ENCODE results near the gene LTO1. TPM values are rescaled to one million over a fixed set of nuclear protein-coding genes. Genes with fewer than 3 reads are reported as not detected.
A peak's percentile ranks its signal among the peaks of the same experiment; 100 is the strongest.

LTO1 gene
- total and polyA plus RNA-seq, 5 donors from 2014 or later: 15.5 to 37.6 (median 18.0) TPM

DNA sequence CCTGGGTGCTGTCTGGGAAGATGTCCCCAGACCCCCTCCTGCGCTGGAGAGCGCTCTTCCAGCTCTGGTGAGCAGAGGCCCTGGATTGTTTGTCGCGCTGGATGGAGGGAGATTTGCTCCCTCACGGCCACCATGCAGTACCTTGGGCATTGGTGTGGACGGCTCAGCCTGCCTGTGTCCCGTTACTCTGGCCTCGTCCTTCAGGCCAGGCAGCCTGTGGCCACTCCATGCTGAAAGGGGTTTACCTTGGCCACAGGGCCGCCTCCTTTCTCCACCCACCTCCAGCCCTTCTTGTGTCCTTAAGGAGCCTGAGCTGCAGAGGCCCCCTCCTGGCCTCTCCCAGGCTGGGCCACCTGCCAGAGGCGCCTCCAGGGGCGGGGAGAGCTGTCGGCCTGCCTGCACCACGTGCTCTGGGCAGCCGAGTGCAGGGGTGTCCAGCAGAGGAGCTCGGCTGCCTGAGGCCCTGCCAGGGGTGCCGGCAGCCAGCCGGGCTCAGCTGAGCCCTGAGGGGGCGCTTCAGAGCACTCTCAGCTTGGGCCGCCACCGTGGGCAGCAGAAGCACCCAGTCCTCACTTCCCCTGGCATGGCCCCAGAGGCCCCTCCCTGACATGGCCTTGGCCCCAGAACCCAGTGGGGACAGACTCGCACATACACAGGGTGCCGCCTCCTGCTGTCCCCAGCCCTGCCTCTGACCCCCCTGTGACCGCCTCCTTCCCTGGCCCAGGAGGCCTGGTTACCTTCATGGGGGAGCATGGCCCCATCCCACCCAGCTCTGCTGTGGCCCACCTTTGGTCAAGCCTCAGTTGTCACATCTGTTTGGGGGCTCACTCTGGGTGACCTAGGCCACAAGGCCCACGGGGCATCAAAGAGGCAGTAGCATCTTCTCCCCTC is 30.8 kb downstream of the LTO1 start:
- Mint-ChIP-seq H3K9me3 (peaks cover 0 to 2% (median 0%) of the 10 kb centered on the region in 7 donors), H3K4me1 (peaks cover 0 to 21% (median 5%) of the 10 kb centered on the region in 4 donors), H3K36me3 (no peaks in the 10 kb centered on the region), H3K27me3 (peaks cover 29% of the 10 kb centered on the region), H3K4me3 (peak overlapping the region; percentile 52 to 69 (median 66)), H3K27ac (no peak overlapping the region)
- DNase-seq (no peak), ATAC-seq (ENCODE audit: low read depth in 2 of 2) (no peak)
- H3K27me3 ChIP-seq (ENCODE audit: control insufficient read depth, insufficient read depth, low read length): no peaks in the 10 kb centered on the region
- no peaks in the 10 kb centered on the region for H3K36me3 ChIP-seq (ENCODE audit: control insufficient read depth, insufficient read depth, low read length)
- no peaks in the 10 kb centered on the region for H3K9me3 ChIP-seq (ENCODE audit: control insufficient read depth in 2 of 2, low read length in 2 of 2)
- H3K4me3 ChIP-seq (ENCODE audit: low read depth, low read length): no peak overlapping the region
- H3K27ac ChIP-seq (ENCODE audit: insufficient read depth, low read length, poor library complexity, severe bottlenecking): no peak overlapping the region
- H3K4me1 ChIP-seq (ENCODE audit: control insufficient read depth, insufficient read depth, low read length, poor library complexity, severe bottlenecking): peaks cover 21% of the 10 kb centered on the region

DNA sequence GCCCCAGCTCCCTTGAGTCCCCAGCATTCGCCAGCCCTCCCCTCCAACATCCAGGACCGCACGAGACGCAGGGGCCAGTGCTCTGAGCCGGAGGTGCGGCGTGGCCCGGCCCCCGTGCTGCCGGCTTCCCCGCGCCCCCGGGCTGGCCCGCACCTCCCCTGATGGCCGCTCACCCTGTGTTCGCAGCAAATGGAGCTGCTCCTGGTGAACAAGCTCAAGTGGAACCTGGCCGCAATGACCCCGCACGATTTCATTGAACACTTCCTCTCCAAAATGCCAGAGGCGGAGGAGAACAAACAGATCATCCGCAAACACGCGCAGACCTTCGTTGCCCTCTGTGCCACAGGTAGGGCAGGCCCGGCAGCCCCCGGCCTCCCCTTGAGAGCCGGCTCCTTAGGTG is 31.5 kb downstream of the LTO1 start:
- Histone ChIP-seq H3K27ac (ENCODE audit: insufficient read depth, low read length, poor library complexity, severe bottlenecking) (no peak overlapping the region), H3K9me3 (ENCODE audit: control insufficient read depth in 2 of 2, low read length in 2 of 2) (no peaks in the 10 kb centered on the region), H3K36me3 (ENCODE audit: control insufficient read depth, insufficient read depth, low read length) (no peaks in the 10 kb centered on the region), H3K27me3 (ENCODE audit: control insufficient read depth, insufficient read depth, low read length) (no peaks in the 10 kb centered on the region), H3K4me1 (ENCODE audit: control insufficient read depth, insufficient read depth, low read length, poor library complexity, severe bottlenecking) (peaks cover 24% of the 10 kb centered on the region), H3K4me3 (ENCODE audit: low read depth, low read length) (no peak overlapping the region)
- no peak overlapping the region for H3K27ac Mint-ChIP-seq
- peaks cover 33% of the 10 kb centered on the region for H3K27me3 Mint-ChIP-seq
- H3K4me3 Mint-ChIP-seq: peak overlapping the region in 3 of 4 donors; percentile 52 to 66 (median 54)
- ATAC-seq (ENCODE audit: low read depth in 2 of 2) (no peak), DNase-seq (no peak)
- peaks cover 0 to 2% (median 0%) of the 10 kb centered on the region in 7 donors for H3K9me3 Mint-ChIP-seq
- no peaks in the 10 kb centered on the region for H3K36me3 Mint-ChIP-seq
- peaks cover 0 to 22% (median 5%) of the 10 kb centered on the region in 4 donors for H3K4me1 Mint-ChIP-seq

DNA sequence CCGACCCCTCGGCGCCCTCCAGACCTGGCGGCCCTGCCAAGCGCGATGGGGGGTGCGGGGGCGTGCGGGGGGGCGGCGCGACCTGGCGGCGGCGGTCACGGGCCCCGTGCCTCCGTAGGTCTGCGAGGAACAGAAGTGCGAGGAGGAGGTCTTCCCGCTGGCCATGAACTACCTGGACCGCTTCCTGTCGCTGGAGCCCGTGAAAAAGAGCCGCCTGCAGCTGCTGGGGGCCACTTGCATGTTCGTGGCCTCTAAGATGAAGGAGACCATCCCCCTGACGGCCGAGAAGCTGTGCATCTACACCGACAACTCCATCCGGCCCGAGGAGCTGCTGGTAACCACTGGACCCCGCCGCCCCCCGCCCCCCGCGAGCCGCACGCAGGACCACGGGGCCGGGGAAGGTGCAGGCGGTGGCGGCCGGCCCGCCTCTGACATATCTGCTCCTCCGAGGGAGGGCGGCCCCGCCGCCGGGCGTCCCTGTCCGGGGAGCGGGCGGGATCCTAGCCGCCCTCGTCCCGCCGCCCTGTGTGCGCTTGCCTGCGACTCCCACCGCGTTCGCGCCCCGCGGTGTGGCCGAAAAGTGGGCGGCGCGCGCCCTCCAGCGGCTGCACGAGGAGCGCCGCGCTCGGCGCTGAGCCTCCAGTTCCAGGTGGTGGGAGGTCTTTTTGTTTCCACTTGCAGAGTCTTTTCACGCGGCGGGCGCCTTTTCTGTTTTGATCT is 32.1 kb downstream of the LTO1 start:
- H3K36me3 ChIP-seq (ENCODE audit: control insufficient read depth, insufficient read depth, low read length): no peaks in the 10 kb centered on the region
- no peak overlapping the region for H3K27ac Mint-ChIP-seq
- no peak overlapping the region for H3K4me3 ChIP-seq (ENCODE audit: low read depth, low read length)
- ATAC-seq (ENCODE audit: low read depth in 2 of 2): peak; percentile 78
- no peaks in the 10 kb centered on the region for H3K27me3 ChIP-seq (ENCODE audit: control insufficient read depth, insufficient read depth, low read length)
- peaks cover 37% of the 10 kb centered on the region for H3K27me3 Mint-ChIP-seq
- H3K27ac ChIP-seq (ENCODE audit: insufficient read depth, low read length, poor library complexity, severe bottlenecking): no peak overlapping the region
- peak; percentile 52 to 73 (median 73) for DNase-seq
- H3K9me3 ChIP-seq (ENCODE audit: control insufficient read depth in 2 of 2, low read length in 2 of 2): no peaks in the 10 kb centered on the region
- H3K4me1 ChIP-seq (ENCODE audit: control insufficient read depth, insufficient read depth, low read length, poor library complexity, severe bottlenecking): peaks cover 24% of the 10 kb centered on the region
- H3K4me3 Mint-ChIP-seq: peak overlapping the region; percentile 69 to 82 (median 79)
- peaks cover 0 to 25% (median 5%) of the 10 kb centered on the region in 4 donors for H3K4me1 Mint-ChIP-seq
- peaks cover 0 to 2% (median 0%) of the 10 kb centered on the region in 7 donors for H3K9me3 Mint-ChIP-seq
- no peaks in the 10 kb centered on the region for H3K36me3 Mint-ChIP-seq

DNA sequence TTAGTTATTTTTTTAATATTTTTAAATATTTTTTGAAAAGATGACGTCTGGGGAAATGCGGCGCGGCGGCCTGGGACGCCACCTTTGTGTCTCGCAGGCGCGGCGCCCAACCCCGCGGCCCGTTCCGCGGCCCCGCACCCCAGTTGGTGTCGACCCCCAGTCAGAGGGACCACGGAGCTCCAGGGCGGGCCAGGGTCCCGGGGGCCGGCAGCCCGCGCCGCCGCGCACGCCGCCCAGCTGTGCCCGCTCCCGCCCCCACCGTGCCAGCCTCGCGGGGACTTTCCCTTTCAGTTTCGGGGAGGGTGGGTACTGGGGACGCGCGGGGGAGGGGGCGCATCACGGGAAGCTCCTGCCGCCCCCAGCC is 32.6 kb downstream of the LTO1 start:
- no peaks in the 10 kb centered on the region for H3K9me3 ChIP-seq (ENCODE audit: control insufficient read depth in 2 of 2, low read length in 2 of 2)
- H3K4me3 Mint-ChIP-seq: peak overlapping the region in 2 of 4 donors; percentile 53 to 69
- no peaks in the 10 kb centered on the region for H3K36me3 ChIP-seq (ENCODE audit: control insufficient read depth, insufficient read depth, low read length)
- ATAC-seq (ENCODE audit: low read depth in 2 of 2) (peak; percentile 26 to 37), DNase-seq (peak in 2 of 3 donors; percentile 13 to 26)
- H3K36me3 Mint-ChIP-seq: no peaks in the 10 kb centered on the region
- no peaks in the 10 kb centered on the region for H3K27me3 ChIP-seq (ENCODE audit: control insufficient read depth, insufficient read depth, low read length)
- peaks cover 0 to 29% (median 5%) of the 10 kb centered on the region in 4 donors for H3K4me1 Mint-ChIP-seq
- peaks cover 41% of the 10 kb centered on the region for H3K27me3 Mint-ChIP-seq
- no peak overlapping the region for H3K4me3 ChIP-seq (ENCODE audit: low read depth, low read length)
- no peak overlapping the region for H3K27ac Mint-ChIP-seq
- H3K27ac ChIP-seq (ENCODE audit: insufficient read depth, low read length, poor library complexity, severe bottlenecking): no peak overlapping the region
- peaks cover 0 to 2% (median 0%) of the 10 kb centered on the region in 7 donors for H3K9me3 Mint-ChIP-seq
- H3K4me1 ChIP-seq (ENCODE audit: control insufficient read depth, insufficient read depth, low read length, poor library complexity, severe bottlenecking): peaks cover 27% of the 10 kb centered on the region

DNA sequence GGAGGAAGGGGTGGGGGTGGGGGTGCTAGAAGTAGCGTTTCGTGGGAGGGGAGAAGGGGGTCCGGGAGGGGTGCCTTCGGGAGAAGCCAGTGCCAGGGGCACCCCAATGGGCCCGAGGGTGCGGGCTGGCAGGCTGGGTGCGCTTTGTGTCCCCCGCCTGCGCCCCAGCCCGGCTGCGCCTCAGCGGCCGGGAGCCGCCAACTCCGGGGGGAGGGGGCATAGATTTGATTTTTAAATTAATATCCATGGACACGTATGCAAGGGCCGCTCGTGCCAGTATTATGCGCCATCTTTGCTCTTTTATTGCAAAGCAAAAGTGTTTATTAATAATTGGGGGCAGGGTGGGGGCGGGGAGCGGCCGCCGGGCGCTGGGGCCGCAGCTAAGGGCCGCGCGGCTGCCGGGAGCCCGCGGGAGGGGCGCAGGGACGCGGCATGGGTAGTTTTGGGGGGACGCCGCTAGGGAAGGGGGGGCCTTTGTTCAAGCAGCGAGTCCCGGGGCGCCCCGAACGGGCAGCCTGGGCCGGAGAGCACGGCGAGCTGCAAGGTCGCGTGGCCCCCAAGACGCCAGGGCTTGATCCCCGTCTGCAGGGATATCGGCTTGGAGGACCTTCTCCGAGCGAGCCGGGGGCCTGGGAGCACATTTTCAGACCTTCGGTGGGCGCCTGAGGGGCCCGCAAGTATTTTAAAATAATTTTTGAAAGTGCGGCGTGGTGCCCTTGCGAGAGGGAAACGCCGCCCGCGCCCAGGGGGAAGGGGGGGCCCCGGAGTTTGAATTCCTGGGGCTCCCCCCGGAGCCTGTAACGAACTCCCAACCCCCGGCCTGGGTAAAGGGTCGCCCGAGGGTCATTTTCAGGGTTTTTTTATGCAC is 33.2 kb downstream of the LTO1 start:
- H3K27me3 ChIP-seq (ENCODE audit: control insufficient read depth, insufficient read depth, low read length): no peaks in the 10 kb centered on the region
- peaks cover 44% of the 10 kb centered on the region for H3K27me3 Mint-ChIP-seq
- peaks cover 0 to 32% (median 5%) of the 10 kb centered on the region in 4 donors for H3K4me1 Mint-ChIP-seq
- no peak overlapping the region for H3K4me3 ChIP-seq (ENCODE audit: low read depth, low read length)
- H3K4me3 Mint-ChIP-seq: peak overlapping the region in 3 of 4 donors; percentile 68 to 87 (median 80)
- H3K36me3 Mint-ChIP-seq: no peaks in the 10 kb centered on the region
- H3K9me3 ChIP-seq (ENCODE audit: control insufficient read depth in 2 of 2, low read length in 2 of 2): no peaks in the 10 kb centered on the region
- H3K9me3 Mint-ChIP-seq: peaks cover 0 to 2% (median 0%) of the 10 kb centered on the region in 7 donors
- DNase-seq (no peak), ATAC-seq (ENCODE audit: low read depth in 2 of 2) (no peak)
- no peak overlapping the region for H3K27ac ChIP-seq (ENCODE audit: insufficient read depth, low read length, poor library complexity, severe bottlenecking)
- no peaks in the 10 kb centered on the region for H3K36me3 ChIP-seq (ENCODE audit: control insufficient read depth, insufficient read depth, low read length)
- H3K27ac Mint-ChIP-seq: no peak overlapping the region
- H3K4me1 ChIP-seq (ENCODE audit: control insufficient read depth, insufficient read depth, low read length, poor library complexity, severe bottlenecking): peaks cover 33% of the 10 kb centered on the region

DNA sequence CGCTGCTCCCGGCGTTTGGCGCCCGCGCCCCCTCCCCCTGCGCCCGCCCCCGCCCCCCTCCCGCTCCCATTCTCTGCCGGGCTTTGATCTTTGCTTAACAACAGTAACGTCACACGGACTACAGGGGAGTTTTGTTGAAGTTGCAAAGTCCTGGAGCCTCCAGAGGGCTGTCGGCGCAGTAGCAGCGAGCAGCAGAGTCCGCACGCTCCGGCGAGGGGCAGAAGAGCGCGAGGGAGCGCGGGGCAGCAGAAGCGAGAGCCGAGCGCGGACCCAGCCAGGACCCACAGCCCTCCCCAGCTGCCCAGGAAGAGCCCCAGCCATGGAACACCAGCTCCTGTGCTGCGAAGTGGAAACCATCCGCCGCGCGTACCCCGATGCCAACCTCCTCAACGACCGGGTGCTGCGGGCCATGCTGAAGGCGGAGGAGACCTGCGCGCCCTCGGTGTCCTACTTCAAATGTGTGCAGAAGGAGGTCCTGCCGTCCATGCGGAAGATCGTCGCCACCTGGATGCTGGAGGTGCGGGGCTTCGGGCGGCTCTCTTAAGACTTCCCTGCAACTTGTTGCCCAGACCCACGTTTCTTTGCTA is 34.1 kb downstream of the LTO1 start, which contains the start of gene CCND1:
Gene CCND1 (plus strand): TSS at position 162 of the 587 bp plus-strand sequence. CDS start 158 bp downstream, at position 320.
- H3K9me3 ChIP-seq (ENCODE audit: control insufficient read depth in 2 of 2, low read length in 2 of 2): no peaks in the 10 kb centered on the region
- H3K4me3 Mint-ChIP-seq: peak within 1 kb of the TSS; percentile 80 to 91 (median 88)
- H3K27me3 Mint-ChIP-seq: peaks cover 49% of the 10 kb centered on the region
- peaks cover 3% of the 10 kb centered on the region for H3K27me3 ChIP-seq (ENCODE audit: control insufficient read depth, insufficient read depth, low read length)
- peak; percentile 25 to 28 for ATAC-seq (ENCODE audit: low read depth in 2 of 2)
- peaks cover 33% of the 10 kb centered on the region for H3K4me1 ChIP-seq (ENCODE audit: control insufficient read depth, insufficient read depth, low read length, poor library complexity, severe bottlenecking)
- peak in 1 of 3 donors; percentile 30 for DNase-seq
- H3K9me3 Mint-ChIP-seq: peaks cover 0 to 2% (median 0%) of the 10 kb centered on the region in 7 donors
- no peak within 1 kb of the TSS for H3K27ac ChIP-seq (ENCODE audit: insufficient read depth, low read length, poor library complexity, severe bottlenecking)
- H3K36me3 ChIP-seq (ENCODE audit: control insufficient read depth, insufficient read depth, low read length): no peaks in the 10 kb centered on the region
- no peak within 1 kb of the TSS for H3K4me3 ChIP-seq (ENCODE audit: low read depth, low read length)
- H3K36me3 Mint-ChIP-seq: no peaks in the 10 kb centered on the region
- no peak within 1 kb of the TSS for H3K27ac Mint-ChIP-seq
- peaks cover 0 to 37% (median 5%) of the 10 kb centered on the region in 4 donors for H3K4me1 Mint-ChIP-seq

All from CD4-positive, CD25-positive, alpha-beta regulatory T cell (primary cell).